Testis (tissue), 3 donors: ENCODE data around the gene TRABD2B. TPM values are rescaled to one million over a fixed set of nuclear protein-coding genes. Genes with fewer than 3 reads are reported as not detected.

Source experiments
- DNase-seq: peaks from one replicate; pipeline ENCODE4 v3.0.0-alpha.2; 2019
- H3K27ac ChIP-seq, 2 donors: fragments of 200-600 bp; sonication (generic); one replicate each; pipeline ENCODE4 v1.5.1; 2019
- H3K27me3 ChIP-seq: fragments of 200-600 bp; sonication (generic); one replicate; pipeline ENCODE4 v1.5.1; 2019
- H3K36me3 ChIP-seq: fragments of 200-600 bp; sonication (generic); one replicate; pipeline ENCODE4 v1.5.1; 2017; ENCODE audit warnings: low read depth; ENCODE audit errors: missing control alignments
- H3K4me1 ChIP-seq: fragments of 200-600 bp; sonication (generic); one replicate; pipeline ENCODE4 v1.5.1; 2019
- H3K4me3 ChIP-seq, 2 donors: fragments of 200-600 bp; sonication (generic); one replicate each; pipeline ENCODE4 v1.5.1; 2017 to 2019
- H3K9me3 ChIP-seq: fragments of 200-600 bp; sonication (generic); one replicate; pipeline ENCODE4 v1.5.1; 2017
- POLR2A ChIP-seq: fragments of 450-650 bp; IDR thresholded peaks from one replicate; pipeline ENCODE4 v1.6.1; 2017; ENCODE audit warnings: antibody characterized with exemption, mild to moderate bottlenecking, moderate library complexity
- WGBS, 2 donors: methylation state at CpG; one replicate each; pipeline ENCODE4 v1.1.5; 2018; 5-methylcytosine and 5-hydroxymethylcytosine counted together
- intact Hi-C: fragments of 100-400 bp; cut with DNase I; formaldehyde crosslinking; loops from one replicate; pipeline ENCODE4 v1.15.1; 2023; ENCODE audit warnings: low total_unique reads
- polyA plus RNA-seq: library from polyadenylated mRNA; stranded (reverse); fragments of 350-450 nt; fragmentation: Illumina TruSeq; extraction: RNeasy Lipid Tissue Mini Kit (QIAGEN cat#74804); gene quantifications from one replicate; pipeline ENCODE4 v1.2.3, GENCODE V29; 2014; ENCODE audit warnings: low read depth, low replicate concordance; ENCODE audit not compliant: insufficient read depth
- total RNA-seq, 2 donors: library from RNA; depleted of rRNA; stranded (reverse); fragments of >200 nt; gene quantifications; one replicate each; pipeline ENCODE4 v1.2.3, GENCODE V29; 2016
- TF ChIP-seq, protein P1 (sequence below), 3 experiments: fragments of 450-650 bp in 2 of 3; fragments of 200-600 bp in 1 of 3; sonication (generic) in 1 of 3; IDR thresholded peaks; one replicate each; pipeline ENCODE4 v1.5.1; 2016 to 2019; ENCODE audit warnings: antibody characterized with exemption in 3 of 3, mild to moderate bottlenecking in 2 of 3, moderate library complexity in 1 of 3

TRABD2B gene
- total and polyA plus RNA-seq, 3 donors from 2014 or later = 1.9 to 2.7 (median 2.0) TPM

DNA sequence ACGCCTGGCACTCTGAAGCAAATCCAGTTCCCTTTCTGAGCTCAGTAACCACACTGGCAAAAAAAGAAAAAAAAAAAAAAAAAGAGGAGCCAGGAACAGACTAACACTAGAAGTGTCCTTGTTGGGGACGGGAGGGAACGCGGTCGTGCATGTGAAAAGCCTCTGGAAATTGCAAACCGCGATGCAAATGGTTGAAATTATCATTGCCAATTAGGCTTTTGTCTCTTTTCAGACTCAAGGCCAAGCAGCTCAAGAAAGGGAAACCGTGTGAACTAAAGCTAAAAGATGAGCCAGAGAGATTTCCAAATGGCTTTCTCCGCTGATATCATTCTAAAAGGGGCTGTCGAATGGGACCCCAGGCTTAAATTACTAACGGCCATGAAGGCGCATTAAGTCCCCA is 13.5 kb downstream of the TRABD2B start:
- H3K4me1 ChIP-seq = peaks cover 11% of the 10 kb centered on the region
- DNase-seq = no peak
- H3K4me3 ChIP-seq = peak overlapping the region in 1 of 2 donors; percentile 27
- H3K27me3 ChIP-seq = no peaks in the 10 kb centered on the region
- intact Hi-C loops = no loop called here
- 9 to 16% methylated on average over 12 of the region's 12 CpGs for WGBS, 2 donors
- H3K9me3 ChIP-seq = no peaks in the 10 kb centered on the region
- TF ChIP-seq, protein P1, sequence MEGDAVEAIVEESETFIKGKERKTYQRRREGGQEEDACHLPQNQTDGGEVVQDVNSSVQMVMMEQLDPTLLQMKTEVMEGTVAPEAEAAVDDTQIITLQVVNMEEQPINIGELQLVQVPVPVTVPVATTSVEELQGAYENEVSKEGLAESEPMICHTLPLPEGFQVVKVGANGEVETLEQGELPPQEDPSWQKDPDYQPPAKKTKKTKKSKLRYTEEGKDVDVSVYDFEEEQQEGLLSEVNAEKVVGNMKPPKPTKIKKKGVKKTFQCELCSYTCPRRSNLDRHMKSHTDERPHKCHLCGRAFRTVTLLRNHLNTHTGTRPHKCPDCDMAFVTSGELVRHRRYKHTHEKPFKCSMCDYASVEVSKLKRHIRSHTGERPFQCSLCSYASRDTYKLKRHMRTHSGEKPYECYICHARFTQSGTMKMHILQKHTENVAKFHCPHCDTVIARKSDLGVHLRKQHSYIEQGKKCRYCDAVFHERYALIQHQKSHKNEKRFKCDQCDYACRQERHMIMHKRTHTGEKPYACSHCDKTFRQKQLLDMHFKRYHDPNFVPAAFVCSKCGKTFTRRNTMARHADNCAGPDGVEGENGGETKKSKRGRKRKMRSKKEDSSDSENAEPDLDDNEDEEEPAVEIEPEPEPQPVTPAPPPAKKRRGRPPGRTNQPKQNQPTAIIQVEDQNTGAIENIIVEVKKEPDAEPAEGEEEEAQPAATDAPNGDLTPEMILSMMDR (IDR thresholded peaks at IDR 0.05) = no peak
- TF ChIP-seq POLR2A = no peak
- H3K36me3 ChIP-seq = no peaks in the 10 kb centered on the region
- H3K27ac ChIP-seq = peak overlapping the region in 1 of 2 donors; percentile 54

DNA sequence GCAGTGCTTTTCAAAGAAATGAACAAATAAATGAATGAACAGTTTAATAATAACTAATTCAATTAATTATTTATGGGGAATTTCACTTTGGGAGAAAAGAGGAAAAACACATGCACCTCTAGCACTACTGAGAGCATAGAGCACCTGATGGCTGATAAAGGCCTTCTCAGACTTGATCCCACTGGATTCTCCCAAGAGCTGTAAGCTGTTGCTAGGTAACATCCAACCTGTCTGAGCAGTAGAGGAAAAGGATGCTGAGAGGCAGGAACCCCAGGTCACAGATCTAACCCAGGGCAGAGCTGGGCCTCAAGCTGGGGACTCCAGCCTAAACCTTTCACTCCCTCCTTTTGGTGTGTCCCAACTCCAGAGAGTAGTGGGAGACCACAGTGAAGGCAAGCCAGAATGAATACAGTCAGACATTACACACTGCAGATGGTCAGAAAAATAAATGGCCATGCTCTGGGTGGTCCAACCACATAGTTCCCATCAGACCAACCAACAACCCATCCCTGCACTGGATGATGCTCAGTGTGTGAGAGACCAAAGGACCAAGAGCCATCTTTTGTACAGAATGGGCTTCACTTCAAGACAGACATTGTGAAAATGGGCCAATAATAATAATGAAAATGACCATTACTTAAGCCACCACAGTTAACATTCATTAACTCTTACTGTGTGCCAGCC is 15.4 kb downstream of the TRABD2B start:
- H3K27me3 ChIP-seq = no peaks in the 10 kb centered on the region
- intact Hi-C loops = no loop called here
- no peaks in the 10 kb centered on the region for H3K9me3 ChIP-seq
- DNase-seq = no peak
- no peaks in the 10 kb centered on the region for H3K36me3 ChIP-seq
- H3K27ac ChIP-seq = no peak overlapping the region
- TF ChIP-seq, protein P1 (IDR thresholded peaks at IDR 0.05) = no peak
- TF ChIP-seq POLR2A = no peak
- H3K4me1 ChIP-seq = peaks cover 11% of the 10 kb centered on the region
- no peak overlapping the region for H3K4me3 ChIP-seq

DNA sequence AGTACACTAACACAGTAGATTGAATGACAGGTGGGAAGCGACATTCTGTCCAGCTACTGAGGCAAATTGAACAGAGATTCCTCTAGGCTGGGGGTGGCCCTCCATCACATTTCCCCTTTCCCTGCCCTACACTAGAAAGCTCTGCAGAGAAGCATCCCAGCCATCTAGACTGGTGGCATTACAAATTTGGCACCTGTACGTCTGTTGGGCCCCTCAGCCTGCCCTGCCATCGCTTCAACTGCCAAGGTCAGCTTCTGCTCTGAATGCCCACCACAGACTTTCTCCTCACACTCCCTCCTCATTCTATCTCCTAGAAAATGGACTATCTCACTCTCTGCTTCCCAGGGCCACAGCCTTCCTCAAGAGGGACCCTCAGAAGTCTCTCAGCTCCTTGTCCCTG is 16.7 kb downstream of the TRABD2B start:
- intact Hi-C loops = no loop called here
- H3K27ac ChIP-seq = no peak overlapping the region
- WGBS, 2 donors = 91 to 95% methylated on average over 3 of the region's 3 CpGs
- H3K9me3 ChIP-seq = no peaks in the 10 kb centered on the region
- H3K27me3 ChIP-seq = no peaks in the 10 kb centered on the region
- TF ChIP-seq, protein P1 (IDR thresholded peaks at IDR 0.05) = no peak
- TF ChIP-seq POLR2A = no peak
- DNase-seq = no peak
- no peaks in the 10 kb centered on the region for H3K36me3 ChIP-seq
- H3K4me3 ChIP-seq = no peak overlapping the region
- peaks cover 11% of the 10 kb centered on the region for H3K4me1 ChIP-seq

DNA sequence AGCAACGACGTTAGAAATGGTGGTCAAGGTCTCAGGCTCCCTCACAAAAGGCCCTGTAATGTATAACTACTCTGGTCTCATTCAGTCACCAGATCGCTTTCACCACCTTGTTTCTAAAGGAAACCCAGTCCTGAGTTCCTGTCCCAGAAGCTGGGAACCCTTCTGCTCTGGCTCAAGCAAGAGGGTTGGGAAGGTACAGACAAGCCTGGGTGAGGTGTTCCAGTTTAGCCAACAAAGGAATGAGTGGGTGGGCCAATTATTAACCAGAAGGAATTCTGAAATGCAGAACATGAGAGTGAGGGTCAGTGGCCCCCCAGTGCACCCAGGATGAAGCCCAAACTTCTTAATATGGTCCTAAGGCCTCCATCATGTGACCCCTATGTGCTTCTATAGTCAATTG is 17.5 kb downstream of the TRABD2B start:
- no peaks in the 10 kb centered on the region for H3K36me3 ChIP-seq
- H3K27me3 ChIP-seq = no peaks in the 10 kb centered on the region
- H3K4me1 ChIP-seq = peaks cover 11% of the 10 kb centered on the region
- H3K27ac ChIP-seq = no peak overlapping the region
- H3K4me3 ChIP-seq = no peak overlapping the region
- DNase-seq = no peak
- no peaks in the 10 kb centered on the region for H3K9me3 ChIP-seq
- WGBS, 2 donors = 80 to 85% methylated on average over 3 of the region's 3 CpGs
- intact Hi-C loops = no loop called here
- TF ChIP-seq POLR2A = no peak
- TF ChIP-seq, protein P1 (IDR thresholded peaks at IDR 0.05) = no peak

DNA sequence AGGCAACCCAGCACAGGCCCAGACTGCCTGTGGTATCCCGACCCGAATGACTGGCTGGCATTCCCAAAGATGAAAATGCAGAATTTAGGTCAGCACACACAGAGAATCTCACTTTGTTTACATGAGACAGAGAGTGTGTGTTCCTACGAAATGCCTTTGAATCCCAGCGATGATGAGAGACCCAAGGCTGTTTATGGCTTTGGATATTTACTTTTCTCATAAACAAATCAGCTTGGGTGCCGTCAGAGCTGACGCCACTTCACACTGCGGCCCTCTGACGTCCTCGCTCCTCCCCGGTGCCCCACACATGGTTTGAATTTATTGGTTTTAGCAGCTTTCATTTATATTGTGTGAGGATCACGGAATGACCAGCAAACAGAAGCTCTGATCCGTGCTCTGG is 18.7 kb downstream of the TRABD2B start:
- Histone ChIP-seq H3K9me3 (no peaks in the 10 kb centered on the region), H3K27ac (no peak overlapping the region), H3K27me3 (no peaks in the 10 kb centered on the region), H3K4me1 (peaks cover 2% of the 10 kb centered on the region), H3K4me3 (no peak overlapping the region), H3K36me3 (no peaks in the 10 kb centered on the region)
- DNase-seq = no peak
- 86 to 90% methylated on average over 12 of the region's 12 CpGs for WGBS, 2 donors
- TF ChIP-seq POLR2A = no peak
- TF ChIP-seq, protein P1 (IDR thresholded peaks at IDR 0.05) = no peak
- intact Hi-C loops = no loop called here
